KBM-7 (cell line): ENCODE data around the gene TLK2.
"Not testable (repeated sequence)": the region's sequence is repeated elsewhere in the genome, so short reads cannot be mapped to it uniquely, and the experiment has no call there.

Experiments used
- DNase-seq: peaks from one replicate; pipeline ENCODE4 v3.0.0-alpha.2; 2015
- in situ Hi-C: fragments of 300-500 bp; cut with MboI; formaldehyde crosslinking; loops from 2 replicates; pipeline ENCODE4 v1.14.3; 2020; ENCODE audit warnings: low sequenced_read_pairs, low pct_unique_long_range_greater_than_20kb, mixed read lengths

The TLK2 gene

DNA sequence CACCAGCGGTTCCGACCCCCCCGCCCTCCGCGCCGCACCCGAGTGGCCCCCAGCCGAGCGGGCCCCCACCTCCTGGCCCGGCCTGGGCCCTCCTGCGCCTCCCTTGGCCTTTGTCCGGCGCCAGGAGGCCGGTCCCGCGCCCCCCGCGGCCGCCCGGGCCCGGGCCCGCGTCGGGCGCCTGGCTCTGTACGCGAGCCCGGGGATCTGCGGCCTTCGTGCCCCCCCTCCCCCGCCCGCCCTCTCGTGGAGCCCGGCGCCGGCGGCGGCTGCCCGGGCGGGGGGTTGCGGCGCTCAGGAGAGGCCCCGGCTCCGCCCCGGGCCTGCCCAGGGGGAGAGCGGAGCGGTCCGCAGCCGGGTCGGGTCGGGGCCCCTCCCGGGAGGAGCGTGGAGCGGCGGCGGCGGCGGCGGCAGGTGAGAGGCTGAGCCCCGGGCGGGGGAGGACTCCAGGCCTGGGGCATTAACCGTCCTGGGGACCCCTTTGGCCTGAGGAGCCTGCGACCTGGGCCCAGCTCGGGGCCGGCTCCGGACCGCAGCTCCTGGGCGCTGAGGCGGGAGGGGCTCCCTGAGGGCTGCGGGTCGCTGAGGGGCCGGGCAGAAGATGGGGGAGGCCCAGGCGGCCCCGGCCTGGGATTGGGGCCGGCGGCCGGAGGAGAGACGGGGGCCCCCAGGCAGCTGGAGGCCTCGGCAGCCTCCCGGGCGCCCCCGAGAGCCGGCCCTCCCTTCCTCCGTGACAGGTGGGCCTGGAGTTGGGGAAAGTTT lies 434 bp downstream of the TLK2 start:
- in situ Hi-C loops, result not testable (repeated sequence)
- peak; percentile 15 for DNase-seq

DNA sequence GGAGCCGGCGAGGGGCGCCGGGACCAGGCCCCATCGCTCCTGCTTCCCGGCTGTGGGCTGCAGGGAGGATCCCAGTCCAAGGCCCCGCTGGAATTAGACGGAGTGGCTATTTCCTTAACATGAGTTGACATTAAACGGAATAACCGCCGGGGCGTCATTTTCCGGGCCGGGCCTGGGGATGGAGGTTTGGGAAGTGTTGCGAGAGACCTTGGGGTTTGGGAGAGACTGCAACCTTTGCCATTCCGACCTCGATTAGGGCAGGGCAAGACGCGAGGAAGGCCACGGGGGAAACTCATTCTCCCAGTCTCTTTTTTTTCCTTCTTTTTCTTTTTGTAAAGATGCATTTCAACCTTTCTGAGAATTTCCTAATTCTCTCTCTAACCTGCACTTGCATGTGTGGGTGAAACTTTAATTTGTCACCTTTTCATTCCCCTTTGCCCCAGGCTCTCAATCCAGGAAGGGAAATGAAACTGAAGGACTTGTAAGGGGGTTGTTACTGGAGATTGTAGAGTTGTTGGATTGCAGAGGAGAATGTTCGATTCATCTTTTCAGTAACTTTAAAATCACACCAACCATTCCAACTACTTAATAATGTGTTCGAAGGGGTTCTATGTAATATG lies 1.1 kb downstream of the TLK2 start:
- DNase-seq, result peak; percentile 56
- in situ Hi-C loops, result not testable (repeated sequence)

DNA sequence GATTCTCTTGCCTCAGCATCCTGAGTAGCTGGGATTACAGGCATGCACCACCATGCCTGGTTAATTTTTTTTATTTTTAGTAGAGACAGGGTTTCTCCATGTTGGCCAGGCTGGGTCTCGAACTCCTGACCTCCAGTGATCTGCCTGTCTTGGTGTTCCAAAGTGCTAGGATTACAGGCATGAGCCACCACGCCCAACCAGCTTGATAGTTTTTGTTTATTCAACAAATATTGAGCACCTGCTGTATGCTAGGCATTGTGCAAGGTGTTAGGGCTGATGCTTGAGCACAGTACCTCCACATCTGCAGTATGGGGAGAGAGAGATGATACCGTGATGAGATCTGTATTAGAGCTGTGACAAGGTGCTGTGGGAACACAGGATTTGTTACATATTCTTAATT lies 3.9 kb downstream of the TLK2 start:
- DNase-seq, in situ Hi-C loops: not testable (repeated sequence)

DNA sequence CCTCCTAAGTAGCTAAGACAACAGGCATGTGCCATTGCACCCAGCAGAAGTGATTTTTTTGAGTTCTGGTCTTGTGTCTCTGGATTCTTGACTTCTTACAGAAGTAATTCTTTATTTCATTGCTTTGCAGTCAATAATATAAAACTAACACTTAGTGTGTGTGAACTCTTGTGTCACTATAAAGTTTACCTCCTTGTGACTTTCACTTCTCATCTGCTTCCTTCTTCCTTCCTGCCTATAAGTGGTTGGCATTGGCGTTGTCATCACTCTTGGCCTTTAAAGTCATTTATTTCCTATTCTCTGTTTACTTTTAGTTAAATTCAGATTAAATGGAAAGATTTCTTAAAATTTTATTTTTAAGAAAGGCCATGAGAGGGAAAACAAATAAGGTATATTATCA lies 12.4 kb downstream of the TLK2 start:
- DNase-seq, in situ Hi-C loops: not testable (repeated sequence)

DNA sequence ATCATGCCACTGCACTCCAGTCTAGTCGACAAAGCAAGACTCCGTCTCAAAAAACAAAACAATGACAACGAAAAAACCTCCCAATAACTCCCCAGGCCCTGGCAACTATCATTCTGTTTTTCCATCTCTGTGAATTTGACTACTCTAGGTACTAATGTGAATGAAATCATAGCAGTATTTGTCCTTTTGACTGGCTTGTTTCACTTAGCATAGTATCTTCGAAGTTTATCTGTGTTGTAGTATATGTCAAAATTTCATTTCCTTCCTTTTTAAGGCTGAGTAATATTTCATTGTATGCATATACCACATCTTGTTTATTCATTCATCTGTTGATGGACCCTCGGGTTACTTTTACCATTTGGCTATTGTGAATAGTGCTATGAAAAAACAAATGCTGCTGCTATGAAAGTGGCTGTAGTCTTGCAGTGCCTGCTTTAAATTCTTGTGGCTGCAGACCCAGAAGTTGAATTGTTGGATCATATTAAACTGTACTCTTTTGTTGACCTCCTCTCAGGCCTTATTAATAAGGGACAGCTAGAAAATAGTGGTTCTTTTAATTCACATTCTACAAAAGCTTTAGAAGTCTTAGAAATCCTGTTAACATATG lies 14.5 kb downstream of the TLK2 start:
- in situ Hi-C loops, DNase-seq: not testable (repeated sequence)

DNA sequence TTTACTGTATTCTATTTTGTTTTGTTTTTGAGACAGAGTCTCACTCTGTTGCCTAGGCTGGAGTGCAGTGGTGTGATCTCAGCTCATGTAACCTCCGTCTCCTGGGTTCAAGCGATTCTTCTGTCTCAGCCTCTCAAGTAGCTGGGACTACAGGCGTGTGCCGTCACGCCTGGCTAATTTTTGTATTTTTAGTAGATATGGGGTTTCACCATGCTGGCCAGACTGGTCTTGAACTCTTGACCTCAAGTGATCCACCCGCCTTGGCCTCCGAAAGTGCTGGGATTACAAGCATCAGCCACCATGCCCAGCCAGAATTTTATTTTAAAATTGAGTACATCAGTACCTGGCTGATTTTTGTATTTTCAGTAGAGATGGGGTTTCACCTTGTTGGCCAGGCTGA lies 15.4 kb downstream of the TLK2 start:
- in situ Hi-C loops, DNase-seq: not testable (repeated sequence)

DNA sequence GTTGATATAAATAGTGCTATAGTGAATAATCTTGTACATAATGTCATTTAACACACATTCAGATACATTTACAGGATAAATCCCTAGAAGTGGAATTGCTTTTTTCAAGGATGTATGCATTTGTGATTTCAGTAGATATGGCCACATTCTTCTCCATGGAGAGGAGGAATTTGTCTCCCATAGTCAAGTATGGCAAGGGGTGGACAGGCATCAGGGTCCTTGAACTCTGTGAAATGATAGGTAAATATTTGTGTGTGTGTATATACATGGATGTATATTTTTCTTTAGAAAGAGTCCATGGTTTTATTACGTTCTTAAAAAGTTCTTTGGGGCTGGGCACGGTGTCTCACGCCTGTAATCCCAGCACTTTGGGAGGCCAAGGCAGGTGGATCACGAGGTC lies 17.7 kb downstream of the TLK2 start:
- DNase-seq, in situ Hi-C loops: not testable (repeated sequence)

DNA sequence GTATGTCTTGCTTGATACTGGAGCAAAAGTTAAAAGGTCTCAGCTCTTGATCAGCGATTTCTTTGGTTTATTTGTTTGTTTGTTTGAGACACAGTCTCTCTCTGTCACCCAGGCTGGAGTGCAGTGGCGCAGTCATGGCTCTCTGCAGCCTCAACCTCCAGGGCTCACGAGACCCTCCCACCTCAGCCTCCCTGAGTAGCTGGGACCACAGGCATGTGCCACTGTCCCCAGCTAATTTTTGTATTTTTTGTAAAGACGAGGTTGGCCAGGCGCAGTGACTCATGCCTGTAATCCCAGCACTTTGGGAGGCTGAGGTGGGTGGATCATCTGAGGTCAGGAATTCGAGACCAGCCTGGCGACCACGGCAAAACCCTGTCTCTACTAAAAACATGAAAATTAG lies 20.2 kb downstream of the TLK2 start:
- DNase-seq, in situ Hi-C loops: not testable (repeated sequence)

DNA sequence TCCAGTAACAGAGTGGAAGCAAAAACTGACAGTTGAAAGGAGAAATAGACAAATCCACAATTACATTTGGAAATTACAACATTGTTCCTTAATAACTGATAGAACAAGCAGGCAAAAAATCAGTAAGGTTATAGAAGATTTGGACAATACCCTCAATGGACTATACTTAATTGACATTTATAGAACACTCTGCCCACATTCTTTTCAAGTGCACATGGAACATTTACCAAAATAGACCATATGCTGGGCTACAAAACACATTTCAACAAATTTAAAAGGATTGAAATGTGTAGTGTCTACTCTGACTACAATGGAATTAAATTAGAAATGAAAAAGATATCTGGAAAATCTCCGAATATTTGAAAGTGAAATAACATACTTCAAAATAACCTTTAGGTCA lies 21.8 kb downstream of the TLK2 start:
- DNase-seq, in situ Hi-C loops: not testable (repeated sequence)

DNA sequence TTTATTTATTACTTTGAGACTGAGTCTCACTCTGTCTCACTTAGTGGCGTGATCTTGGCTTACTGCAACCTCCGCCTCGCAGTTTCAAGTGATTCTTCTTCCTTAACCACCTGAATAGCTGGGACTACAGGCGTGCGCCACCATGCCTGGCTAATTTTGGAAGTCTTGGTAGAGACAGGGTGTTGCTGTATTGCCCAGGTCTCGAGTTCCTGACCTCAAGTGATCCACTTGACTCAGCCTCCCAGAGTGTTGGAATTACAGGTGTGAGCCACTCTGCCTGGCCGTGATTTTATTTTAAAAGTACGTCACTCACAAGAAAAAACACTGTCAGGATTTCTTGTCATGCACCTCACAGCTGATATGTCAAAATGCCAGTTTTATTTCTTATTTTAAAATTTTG lies 26.2 kb downstream of the TLK2 start:
- DNase-seq, in situ Hi-C loops: not testable (repeated sequence)

DNA sequence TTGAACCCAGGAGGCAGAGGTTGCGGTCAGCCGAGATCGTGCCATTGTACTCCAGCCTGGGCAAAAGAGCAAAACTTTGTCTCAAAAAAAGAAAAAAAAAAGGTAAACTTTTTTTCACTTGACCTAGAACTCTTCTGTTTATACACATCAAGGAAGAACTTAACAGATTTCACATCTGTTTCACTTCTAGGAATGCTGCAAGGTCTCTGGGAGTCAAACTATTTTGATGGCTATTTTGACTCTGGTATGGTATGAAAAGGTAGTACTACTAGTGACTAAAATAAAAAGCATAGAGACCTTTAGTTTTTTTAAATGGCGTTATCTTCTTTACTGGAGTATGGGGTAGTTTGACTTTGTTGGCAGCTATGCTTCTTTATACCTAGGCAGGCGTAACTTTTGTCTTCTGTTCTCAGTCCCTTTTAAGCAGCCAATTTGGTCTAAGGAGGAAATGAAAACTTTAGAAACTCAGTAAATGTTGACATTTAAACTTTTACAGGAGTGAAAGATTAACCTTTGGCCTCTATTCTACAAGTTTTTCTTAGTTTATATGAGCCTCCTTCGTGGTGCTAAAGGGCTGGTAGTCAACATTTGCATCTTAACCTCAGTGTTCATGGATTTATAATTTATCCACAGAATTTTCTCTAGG lies 28.7 kb downstream of the TLK2 start:
- DNase-seq, in situ Hi-C loops: not testable (repeated sequence)

DNA sequence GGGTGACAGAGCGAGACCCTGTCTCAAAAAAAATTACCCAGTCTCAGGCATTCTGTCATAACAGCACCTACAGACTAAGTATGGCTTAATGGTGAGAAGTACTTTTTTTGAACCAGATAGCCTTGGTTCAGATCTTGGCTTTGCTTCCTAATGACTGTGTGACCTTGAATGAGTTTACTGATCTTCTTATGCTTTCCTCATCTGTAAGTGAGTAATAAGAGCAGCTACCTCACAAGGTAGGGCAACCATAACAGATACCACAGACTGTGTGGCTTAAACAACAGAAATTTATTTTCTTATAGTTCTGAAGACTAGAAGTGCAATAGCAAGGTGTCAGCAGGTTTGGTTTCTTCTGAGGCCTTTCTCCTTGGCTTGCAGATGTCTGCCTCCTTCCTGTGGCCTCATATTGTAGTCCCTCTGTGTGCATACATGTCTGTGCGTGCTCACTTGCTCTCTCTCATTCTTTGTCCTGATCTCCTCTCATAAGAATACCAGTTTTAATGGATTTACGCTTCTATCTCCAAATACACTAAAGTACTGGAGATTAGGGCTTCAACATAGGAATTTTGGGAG lies 31.7 kb downstream of the TLK2 start:
- in situ Hi-C loops, DNase-seq: not testable (repeated sequence)

DNA sequence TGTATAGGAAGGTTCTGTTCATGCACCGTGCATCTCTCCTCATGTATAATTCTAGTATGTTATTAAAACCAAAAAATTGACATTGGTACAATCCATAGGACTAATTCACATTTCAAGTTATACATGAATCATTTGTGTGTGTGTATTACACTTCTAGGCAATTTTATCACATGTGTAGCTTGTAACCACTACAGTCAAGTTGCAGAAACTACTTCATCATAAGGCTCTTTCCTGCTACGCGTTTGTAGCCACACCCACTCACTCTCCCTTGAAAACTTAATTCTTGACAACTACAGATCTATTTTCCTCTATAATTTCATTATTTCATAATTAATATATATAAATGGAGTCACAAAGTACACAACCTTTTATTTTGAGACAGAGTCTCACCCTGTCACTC lies 32.4 kb downstream of the TLK2 start:
- in situ Hi-C loops, DNase-seq: not testable (repeated sequence)

DNA sequence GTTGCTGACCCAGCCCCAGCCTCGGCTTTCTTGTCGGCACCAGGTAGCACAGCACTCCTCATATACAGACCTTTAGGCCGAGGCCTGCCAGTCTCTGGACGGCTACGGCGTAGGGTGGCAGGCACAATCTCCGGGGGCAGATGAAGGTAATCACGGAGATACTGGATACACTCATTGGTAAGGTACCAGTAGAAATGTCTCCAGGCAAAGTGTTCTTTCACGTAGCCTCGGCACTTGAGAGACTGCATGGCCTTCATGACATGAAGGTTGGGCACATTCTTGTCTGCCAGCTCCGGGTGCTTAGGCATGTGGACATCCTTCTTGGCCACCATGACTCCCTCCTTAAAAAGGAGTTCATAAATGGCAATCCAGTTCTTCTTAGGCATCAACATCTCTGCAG lies 37.8 kb downstream of the TLK2 start:
- in situ Hi-C loops, result not testable (repeated sequence)

DNA sequence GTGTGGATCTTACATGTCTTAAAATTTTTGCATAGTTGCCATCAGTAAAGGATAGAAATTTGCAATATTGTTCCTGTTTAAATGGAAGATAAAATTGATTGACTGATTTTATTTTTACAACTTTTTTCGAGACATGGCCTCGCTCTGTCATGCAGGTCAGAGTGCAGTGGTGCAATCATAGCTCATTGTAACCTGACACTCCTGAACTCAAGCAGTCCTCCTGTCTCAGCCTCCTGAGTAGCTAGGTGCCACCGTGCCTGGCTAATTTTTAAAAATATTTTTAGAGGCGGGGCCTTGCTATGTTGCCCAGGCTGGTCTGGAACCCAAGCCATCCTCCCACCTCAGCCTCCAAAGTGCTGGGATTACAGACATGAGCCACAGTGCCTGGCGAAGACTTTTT lies 42.7 kb downstream of the TLK2 start:
- in situ Hi-C loops, DNase-seq: not testable (repeated sequence)

More for the DNA sequence above, 37.8 kb downstream of the TLK2 start:
- DNase-seq, result not testable (repeated sequence)

DNA sequence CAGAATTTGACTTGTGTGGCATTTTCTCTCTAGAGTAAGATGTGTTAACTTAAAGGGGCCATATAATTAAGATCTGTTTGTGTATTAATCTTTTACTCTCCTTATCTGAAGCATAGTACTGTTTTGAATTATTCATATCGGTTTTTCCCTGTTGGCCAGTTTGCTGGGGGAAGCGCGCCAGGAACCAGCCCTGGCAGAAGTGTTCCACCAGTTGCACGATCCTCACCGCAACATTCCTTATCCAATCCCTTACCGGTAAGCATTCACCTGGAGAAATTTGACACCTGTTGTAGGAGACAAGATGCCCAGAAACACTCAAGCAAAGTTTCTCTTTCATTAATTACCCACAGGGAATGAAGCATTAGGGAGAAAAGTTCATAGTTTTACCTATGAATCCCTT lies 45.5 kb downstream of the TLK2 start:
- in situ Hi-C loops, result not testable (repeated sequence)

DNA sequence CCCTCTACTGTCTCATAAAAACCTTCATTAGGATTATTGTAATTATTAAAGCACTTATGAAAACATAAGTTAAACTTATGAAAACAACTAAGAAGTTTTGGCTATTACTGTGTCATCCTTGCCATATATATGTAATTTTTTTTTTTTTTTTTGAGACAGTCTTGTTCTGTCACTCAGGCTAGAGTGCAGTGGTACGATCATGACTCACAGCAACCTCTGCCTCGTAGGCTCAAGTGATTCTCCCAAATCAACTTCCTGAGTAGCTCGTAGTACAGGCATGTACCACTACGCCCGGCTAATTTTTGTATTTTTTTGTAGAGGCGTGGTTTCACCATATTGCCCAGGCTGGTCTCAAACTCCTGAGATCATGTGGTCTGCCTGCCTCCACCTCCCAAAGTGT lies 46.7 kb downstream of the TLK2 start:
- in situ Hi-C loops, result not testable (repeated sequence)
- DNase-seq, result peak; percentile 13

More for the DNA sequence above, 45.5 kb downstream of the TLK2 start:
- not testable (repeated sequence) for DNase-seq

DNA sequence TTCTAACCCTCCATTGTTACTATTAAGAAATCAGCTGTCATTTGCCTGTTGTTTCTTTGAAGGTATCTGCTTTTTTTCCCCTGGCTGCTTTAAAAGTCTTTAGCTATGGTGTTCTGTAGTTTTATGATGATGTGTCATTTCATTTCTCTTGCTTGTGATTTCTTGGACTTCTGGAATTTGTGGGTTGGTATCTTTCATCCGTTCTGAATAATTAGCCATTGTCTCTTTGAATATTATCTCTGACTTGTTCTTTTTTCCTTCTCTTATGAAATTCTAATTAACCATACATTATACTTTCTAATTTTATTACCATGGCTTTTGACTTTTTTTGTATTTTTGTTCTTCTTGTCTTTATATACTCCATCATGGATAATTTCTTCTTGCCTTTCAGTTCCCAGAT lies 52.3 kb downstream of the TLK2 start:
- in situ Hi-C loops, result not testable (repeated sequence)

DNA sequence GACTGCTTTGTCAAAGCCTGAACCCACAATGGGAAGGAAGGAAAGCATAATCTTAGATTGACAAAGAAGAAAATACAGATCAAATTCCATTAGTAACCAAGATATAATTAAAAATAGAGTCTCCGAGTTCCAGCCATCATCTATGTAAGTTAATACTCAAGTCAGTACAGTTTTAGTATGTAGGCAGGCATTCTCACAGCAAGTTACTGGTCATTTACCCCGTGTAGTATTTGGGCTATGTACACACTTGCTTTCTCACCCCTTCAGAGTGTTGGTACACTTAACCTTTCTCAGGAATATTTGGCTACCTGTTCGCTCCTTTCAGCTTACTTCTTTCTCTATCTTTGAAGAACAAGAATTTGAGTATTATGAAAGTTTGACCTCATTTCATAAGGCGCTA lies 57.9 kb downstream of the TLK2 start:
- in situ Hi-C loops, DNase-seq: not testable (repeated sequence)

More for the DNA sequence above, 52.3 kb downstream of the TLK2 start:
- DNase-seq, result not testable (repeated sequence)
